Dedifferentiated amniotic fluid mesenchymal stem cell (primary cell): ENCODE measurements around the gene MAGEB1.

ENCODE experiments used
- DNase-seq: peaks from one replicate; pipeline ENCODE4 v3.0.0-alpha.2; 2016; ENCODE audit errors: extremely low spot score

MAGEB1 gene

DNA sequence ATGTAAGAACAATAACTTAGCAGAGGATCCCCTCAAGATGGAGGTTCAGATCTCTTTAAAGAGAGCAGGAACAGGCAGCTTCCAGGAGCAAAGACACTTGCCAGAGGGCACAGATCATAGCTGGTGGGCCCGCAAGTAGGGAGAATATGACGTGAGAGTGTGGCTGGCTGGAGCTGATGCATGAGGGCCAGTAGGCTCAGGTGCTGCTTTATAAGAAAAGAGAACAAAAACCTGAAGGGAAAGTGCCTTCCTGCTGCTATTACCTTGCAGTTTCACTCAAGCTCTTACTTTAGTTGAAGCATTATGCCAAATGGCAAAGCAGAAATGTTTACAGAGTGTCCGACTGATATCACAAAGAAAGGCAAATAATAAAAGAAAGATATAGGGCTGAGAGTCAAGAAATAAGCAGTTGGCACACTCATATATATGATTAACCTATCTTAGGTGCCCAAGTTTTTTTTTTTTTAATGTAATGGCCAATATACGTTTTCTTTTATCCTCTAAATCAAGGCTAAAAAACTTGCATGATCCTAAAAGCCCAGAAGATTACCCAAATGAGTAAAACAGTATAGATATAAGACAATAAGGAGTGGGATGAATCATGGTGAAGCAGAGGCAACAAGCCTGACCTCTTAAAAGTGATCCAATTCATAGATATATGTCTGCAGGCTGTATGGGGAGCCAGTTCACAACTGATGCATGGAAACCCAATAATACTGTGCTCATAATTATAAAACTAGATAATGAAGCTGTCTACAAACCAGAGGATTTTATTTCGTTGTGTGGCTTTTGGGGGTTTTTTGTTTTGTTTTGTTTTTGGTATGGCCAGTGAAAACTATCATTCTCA lies 49.7 kb downstream of the MAGEB1 start:
- no peak for DNase-seq

DNA sequence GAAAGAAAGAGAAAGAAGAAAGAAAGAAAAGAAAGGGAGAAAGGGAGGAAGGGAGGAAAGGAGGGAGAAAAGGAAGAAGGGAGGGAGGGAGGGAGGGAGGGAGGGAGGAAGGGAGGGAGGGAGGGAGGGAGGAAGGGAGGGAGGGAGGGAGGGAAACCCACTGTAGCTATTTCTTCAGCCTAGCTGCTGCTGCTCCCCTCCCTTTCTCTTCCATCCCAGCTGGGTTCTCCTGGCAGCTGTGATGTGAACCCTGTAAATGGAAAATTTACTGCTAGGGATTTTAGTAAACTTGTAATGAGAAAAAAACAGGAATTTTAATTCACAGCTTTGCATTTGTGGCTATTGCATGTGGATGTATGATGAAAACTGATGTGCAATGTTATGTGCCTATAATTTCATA lies 54.3 kb downstream of the MAGEB1 start:
- DNase-seq, result no peak
